Duodenal mucosa (tissue), 2 donors: Measurements from ENCODE around the gene KCTD3.

Experiments
- H3K27ac ChIP-seq: one replicate; pipeline ENCODE4 v1.7.0; 2013; ENCODE audit warnings: low read depth, low read length
- H3K27me3 ChIP-seq, 2 donors: one replicate each; pipeline ENCODE4 v1.7.0; 2013; ENCODE audit warnings: low read length in 2 of 2, control low read depth in 1 of 2; ENCODE audit not compliant: insufficient read depth in 2 of 2, control insufficient read depth in 1 of 2
- H3K36me3 ChIP-seq, 2 donors: one replicate each; pipeline ENCODE4 v1.7.0; 2013; ENCODE audit warnings: low read length in 2 of 2, control low read depth in 1 of 2; ENCODE audit not compliant: insufficient read depth in 2 of 2, control insufficient read depth in 1 of 2
- H3K4me1 ChIP-seq, 2 donors: one replicate each; pipeline ENCODE4 v1.7.0; 2013; ENCODE audit warnings: low read length in 2 of 2, control low read depth in 1 of 2; ENCODE audit not compliant: insufficient read depth in 2 of 2, control insufficient read depth in 1 of 2
- H3K4me3 ChIP-seq, 2 donors: one replicate each; pipeline ENCODE4 v1.7.0; 2013; ENCODE audit warnings: low read length in 2 of 2, low read depth in 1 of 2
- H3K9ac ChIP-seq, 2 donors: one replicate each; pipeline ENCODE4 v1.7.0; 2013; ENCODE audit warnings: low read length in 2 of 2, low read depth in 1 of 2
- H3K9me3 ChIP-seq, 2 donors: one replicate each; pipeline ENCODE4 v1.7.0; 2013; ENCODE audit warnings: low read length in 2 of 2, control low read depth in 1 of 2; ENCODE audit not compliant: control insufficient read depth in 1 of 2

KCTD3 gene

DNA sequence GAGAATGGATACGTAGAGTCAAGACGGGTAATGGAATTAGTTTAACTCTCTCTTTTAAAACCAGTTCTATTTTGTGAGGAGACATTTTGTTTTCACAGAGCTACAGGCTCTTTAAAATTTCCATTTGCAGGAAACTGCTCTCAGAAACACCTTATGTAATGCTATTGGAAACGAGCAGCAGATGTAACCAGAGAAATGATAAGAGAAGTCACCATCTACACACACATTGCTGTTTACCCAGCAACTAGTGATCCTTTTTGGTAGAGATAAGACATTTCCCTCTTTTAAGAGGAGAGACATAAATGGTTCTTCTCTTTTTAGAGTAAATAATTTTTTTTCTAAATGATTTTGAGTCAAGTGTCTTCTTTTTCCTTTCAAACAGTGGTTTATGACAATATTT lies 80.6 kb downstream of the KCTD3 start:
- H3K27ac ChIP-seq: no peak overlapping the region
- H3K36me3 ChIP-seq: no peaks in the 10 kb centered on the region
- no peaks in the 10 kb centered on the region for H3K27me3 ChIP-seq
- H3K4me3 ChIP-seq: no peak overlapping the region
- H3K9me3 ChIP-seq: no peaks in the 10 kb centered on the region
- no peaks in the 10 kb centered on the region for H3K4me1 ChIP-seq
- H3K9ac ChIP-seq: no peak overlapping the region

DNA sequence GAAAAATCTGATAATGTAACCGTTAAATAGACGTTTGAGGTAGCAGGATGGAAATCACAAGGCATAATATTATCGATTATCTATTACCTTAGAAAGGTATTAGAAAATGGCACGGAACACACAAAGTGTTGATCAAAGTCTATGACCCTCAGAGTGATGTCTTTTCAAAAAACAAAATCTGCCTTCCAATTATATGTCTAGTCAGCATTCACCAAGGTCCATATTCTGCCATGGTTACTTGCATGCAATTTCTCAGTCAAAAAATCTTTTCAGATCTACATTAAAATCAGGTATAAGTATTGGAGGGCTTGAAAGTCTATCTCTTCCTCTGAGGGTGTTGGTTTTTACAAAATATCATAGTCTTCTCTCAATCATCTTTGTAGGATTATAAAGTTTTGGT lies 81.9 kb downstream of the KCTD3 start:
- Histone ChIP-seq H3K4me1 (no peaks in the 10 kb centered on the region), H3K9me3 (no peaks in the 10 kb centered on the region), H3K4me3 (no peak overlapping the region), H3K9ac (no peak overlapping the region), H3K27ac (no peak overlapping the region), H3K27me3 (no peaks in the 10 kb centered on the region), H3K36me3 (no peaks in the 10 kb centered on the region)

DNA sequence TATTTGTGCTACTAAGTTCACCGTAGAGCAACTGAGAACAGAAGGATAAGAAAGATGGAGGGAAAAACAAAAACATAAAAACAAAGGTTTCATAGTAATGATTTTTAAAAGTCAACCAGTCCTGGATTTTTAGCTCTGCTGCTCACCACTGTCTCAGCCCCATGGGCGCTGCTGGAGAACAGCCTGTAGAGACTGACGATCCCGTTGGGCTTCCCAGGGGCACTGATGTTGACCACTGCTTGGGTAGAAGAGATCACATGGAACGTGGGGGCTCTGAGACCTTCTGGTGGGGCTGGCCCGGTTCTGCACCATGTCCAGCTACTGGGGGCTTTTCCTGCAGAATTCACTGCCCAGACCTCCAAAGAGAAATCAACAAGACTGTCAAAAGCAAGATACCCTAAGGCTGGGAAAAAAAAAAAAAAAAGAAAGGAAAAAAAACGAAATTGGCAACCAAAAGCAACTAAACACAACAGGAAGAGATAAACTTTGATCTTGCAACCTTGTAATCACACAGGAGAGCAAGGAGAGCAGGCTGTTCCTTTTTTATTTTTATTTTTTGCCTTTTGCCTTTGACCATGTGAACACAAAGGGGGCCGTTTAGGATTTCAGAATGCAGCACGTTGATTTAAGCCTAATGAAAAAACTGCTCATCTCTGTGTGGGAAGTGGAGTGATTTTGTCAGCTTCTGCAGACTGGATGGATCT lies 83.5 kb downstream of the KCTD3 start:
- Histone ChIP-seq H3K36me3 (no peaks in the 10 kb centered on the region), H3K9ac (no peak overlapping the region), H3K4me3 (no peak overlapping the region), H3K27ac (no peak overlapping the region), H3K9me3 (no peaks in the 10 kb centered on the region), H3K4me1 (no peaks in the 10 kb centered on the region), H3K27me3 (no peaks in the 10 kb centered on the region)

DNA sequence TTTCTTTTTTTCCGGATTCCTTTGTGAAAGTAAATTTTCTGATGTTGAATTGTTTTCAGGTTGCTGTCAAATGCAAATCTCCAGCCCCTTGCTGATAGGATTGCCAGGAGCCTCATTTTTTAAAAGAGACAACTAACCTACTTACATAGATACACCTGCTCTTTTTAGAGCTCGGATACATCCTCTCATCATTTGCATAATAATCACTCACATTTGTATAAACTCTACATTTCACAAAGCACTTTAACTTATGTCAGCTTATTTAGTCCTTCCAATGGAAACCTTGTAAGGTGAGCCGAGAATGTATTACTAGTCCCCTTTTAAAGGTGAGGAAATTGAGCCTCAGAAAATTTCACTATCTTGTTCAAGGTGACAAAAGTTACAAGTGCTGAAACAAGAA lies 84.8 kb downstream of the KCTD3 start:
- H3K27me3 ChIP-seq: no peaks in the 10 kb centered on the region
- no peaks in the 10 kb centered on the region for H3K36me3 ChIP-seq
- H3K4me1 ChIP-seq: no peaks in the 10 kb centered on the region
- no peak overlapping the region for H3K27ac ChIP-seq
- H3K4me3 ChIP-seq: no peak overlapping the region
- no peak overlapping the region for H3K9ac ChIP-seq
- no peaks in the 10 kb centered on the region for H3K9me3 ChIP-seq

DNA sequence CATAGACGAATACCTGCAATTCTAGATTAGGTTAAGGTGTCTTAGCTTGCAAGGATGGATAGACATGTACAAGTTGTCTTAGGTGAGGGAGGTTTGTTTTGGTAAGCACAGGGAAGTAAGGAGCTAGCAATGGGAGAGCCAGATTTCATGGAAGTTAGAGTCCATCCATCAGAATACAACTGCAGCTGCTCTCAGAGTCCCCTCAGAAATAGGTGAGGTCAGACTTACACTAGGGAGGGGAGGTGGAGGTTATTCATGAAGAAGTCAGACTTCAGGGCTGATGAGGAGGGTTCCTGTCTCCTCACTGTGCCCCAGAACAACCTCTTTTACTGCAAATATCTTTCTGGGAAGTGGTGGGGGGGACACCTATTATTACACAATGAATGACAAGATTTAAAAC lies 85.3 kb downstream of the KCTD3 start:
- H3K9ac ChIP-seq: no peak overlapping the region
- no peaks in the 10 kb centered on the region for H3K36me3 ChIP-seq
- no peaks in the 10 kb centered on the region for H3K27me3 ChIP-seq
- H3K9me3 ChIP-seq: no peaks in the 10 kb centered on the region
- no peaks in the 10 kb centered on the region for H3K4me1 ChIP-seq
- H3K27ac ChIP-seq: no peak overlapping the region
- no peak overlapping the region for H3K4me3 ChIP-seq

DNA sequence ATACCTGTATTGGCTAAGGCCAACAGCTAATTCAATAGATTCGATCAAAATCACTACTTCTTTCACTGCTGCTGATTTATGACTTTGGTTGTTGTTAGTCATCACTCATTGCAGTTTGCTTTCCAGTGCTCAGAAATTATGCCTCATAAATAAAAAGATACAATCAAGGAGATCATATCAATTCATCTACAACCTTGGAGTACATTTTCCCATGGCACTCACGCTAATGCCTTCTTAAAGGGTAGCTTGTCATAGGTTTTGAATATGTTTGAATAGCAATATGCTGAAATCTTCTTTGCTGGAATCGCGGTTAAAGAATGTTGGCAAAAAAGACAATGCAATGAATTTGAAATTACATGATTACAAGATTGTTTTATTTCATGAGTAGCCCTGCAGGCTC lies 89.9 kb downstream of the KCTD3 start:
- Histone ChIP-seq H3K36me3 (no peaks in the 10 kb centered on the region), H3K27ac (no peak overlapping the region), H3K27me3 (no peaks in the 10 kb centered on the region), H3K9ac (no peak overlapping the region), H3K4me3 (no peak overlapping the region), H3K4me1 (no peaks in the 10 kb centered on the region), H3K9me3 (no peaks in the 10 kb centered on the region)

DNA sequence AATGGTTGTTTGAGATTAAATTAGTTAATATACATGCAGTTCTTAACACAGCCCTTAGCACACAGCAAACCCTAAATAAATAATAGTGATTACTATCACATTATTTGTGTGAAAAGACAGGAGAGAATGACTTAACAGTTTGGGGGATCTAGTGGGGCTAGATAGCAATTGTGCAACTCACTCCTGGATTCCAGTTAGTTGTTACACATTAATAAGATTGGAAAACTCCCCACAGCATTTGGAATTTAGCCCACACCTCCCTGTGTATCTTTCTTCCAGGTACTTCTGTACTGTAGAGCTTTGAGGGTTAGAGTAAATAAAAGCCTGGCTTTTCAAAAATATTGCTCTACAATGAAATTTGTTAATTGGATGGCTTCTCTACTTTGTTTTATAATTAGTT lies 93.2 kb downstream of the KCTD3 start:
- no peaks in the 10 kb centered on the region for H3K4me1 ChIP-seq
- no peaks in the 10 kb centered on the region for H3K9me3 ChIP-seq
- H3K36me3 ChIP-seq: no peaks in the 10 kb centered on the region
- no peak overlapping the region for H3K27ac ChIP-seq
- H3K27me3 ChIP-seq: no peaks in the 10 kb centered on the region
- no peak overlapping the region for H3K4me3 ChIP-seq
- H3K9ac ChIP-seq: no peak overlapping the region

DNA sequence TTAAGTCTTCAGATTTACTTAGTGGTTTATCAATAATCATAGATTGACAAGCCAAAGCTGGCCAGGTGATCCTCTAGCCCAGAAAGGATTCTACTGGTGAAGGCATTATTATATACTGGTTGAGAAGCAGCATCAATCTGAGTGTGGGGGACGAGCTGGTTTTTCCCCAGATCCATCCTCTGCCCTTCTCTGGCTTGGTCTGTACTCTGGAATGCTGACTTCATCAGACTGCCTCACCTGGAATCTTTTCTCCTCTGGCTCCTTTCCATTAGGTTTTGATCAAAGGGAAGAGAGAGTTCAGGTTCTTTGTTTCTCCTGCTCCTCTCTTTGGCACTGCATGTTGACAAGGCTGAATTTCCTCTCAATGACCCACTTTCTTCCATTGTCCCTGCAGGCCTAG lies 93.9 kb downstream of the KCTD3 start:
- H3K4me1 ChIP-seq: no peaks in the 10 kb centered on the region
- H3K27ac ChIP-seq: no peak overlapping the region
- no peak overlapping the region for H3K4me3 ChIP-seq
- H3K9ac ChIP-seq: no peak overlapping the region
- no peaks in the 10 kb centered on the region for H3K36me3 ChIP-seq
- no peaks in the 10 kb centered on the region for H3K27me3 ChIP-seq
- H3K9me3 ChIP-seq: no peaks in the 10 kb centered on the region

DNA sequence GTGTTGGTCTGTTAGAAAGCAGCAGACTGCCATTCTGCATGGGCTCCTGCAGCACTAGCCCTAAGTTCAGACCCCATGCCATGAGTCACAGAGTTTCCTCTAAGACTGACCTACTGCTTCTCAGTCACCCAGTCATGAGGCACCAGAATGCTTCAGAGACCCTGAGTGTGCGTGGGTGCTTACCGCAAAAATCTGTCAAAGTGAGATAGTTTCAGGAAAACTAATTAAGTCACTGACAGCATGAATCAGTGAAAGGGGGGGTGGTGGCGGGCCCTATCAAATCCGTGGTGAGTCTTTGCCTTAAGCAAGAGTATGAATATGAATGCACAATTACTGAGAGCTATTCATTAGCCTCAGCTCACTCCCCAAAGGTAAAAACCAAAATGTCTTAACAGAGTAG lies 98.1 kb downstream of the KCTD3 start:
- no peak overlapping the region for H3K27ac ChIP-seq
- no peaks in the 10 kb centered on the region for H3K4me1 ChIP-seq
- no peak overlapping the region for H3K4me3 ChIP-seq
- H3K9me3 ChIP-seq: no peaks in the 10 kb centered on the region
- H3K36me3 ChIP-seq: no peaks in the 10 kb centered on the region
- no peaks in the 10 kb centered on the region for H3K27me3 ChIP-seq
- no peak overlapping the region for H3K9ac ChIP-seq

DNA sequence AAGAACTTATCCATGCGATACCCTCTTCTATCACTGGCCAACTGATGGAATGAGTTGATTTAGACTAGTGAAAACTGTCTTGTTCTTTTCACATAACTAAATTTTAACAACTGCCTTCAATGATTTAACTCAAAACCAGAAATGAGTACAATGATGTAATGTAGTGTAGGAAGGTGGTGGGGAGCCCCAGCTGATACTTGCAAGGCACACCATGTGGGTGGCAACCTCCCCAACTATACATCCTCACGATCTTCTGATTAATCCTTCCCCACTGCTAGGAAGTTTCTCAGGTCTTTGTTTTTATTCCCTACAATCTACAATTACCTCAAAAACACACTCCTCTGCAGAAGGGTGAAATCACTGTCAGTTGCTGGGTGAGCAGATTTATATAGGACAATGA lies 100.7 kb downstream of the KCTD3 start:
- no peak overlapping the region for H3K9ac ChIP-seq
- no peaks in the 10 kb centered on the region for H3K9me3 ChIP-seq
- H3K36me3 ChIP-seq: no peaks in the 10 kb centered on the region
- H3K27me3 ChIP-seq: no peaks in the 10 kb centered on the region
- no peak overlapping the region for H3K27ac ChIP-seq
- H3K4me3 ChIP-seq: no peak overlapping the region
- H3K4me1 ChIP-seq: no peaks in the 10 kb centered on the region
